Measurements from ENCODE around the gene NDC80. TPM values are rescaled to one million over a fixed set of nuclear protein-coding genes. Genes with fewer than 3 reads are reported as not detected.
A peak's percentile ranks its signal among the peaks of the same experiment; 100 is the strongest.

Gene NDC80
- total and polyA plus RNA-seq, 9 of the 15 experiments (the other 6 are each of a cell fraction or from before 2014, with no cell fraction given): 65.2 to 97.9 (median 83.3) TPM

GRCh38 chr18:2655178-2655953 lies 84.0 kb downstream of the NDC80 start, which contains the start of gene SMCHD1 (continued):
- TF ChIP-seq ZNF584 (CRISPR knock-in tag; IDR thresholded peaks at IDR 0.05; ENCODE audit: low read depth) (peak; percentile 69; the same call in 1 of the 2 replicates), CBFA2T3 (IDR thresholded peaks at IDR 0.05) (no peak), ILF3 (IDR thresholded peaks at IDR 0.05; ENCODE audit: borderline replicate concordance) (peak; percentile 82; the same call in 1 of the 2 replicates), OTX1 (CRISPR knock-in tag; IDR thresholded peaks at IDR 0.05) (no peak), TAF15 (IDR thresholded peaks at IDR 0.05; ENCODE audit: low read depth, low read length) (no peak), ESRRB (CRISPR knock-in tag; IDR thresholded peaks at IDR 0.05; ENCODE audit: borderline replicate concordance) (no peak), SAP30 (IDR thresholded peaks at IDR 0.05; ENCODE audit: borderline replicate concordance, insufficient read depth, low read depth, low read length, poor library complexity, severe bottlenecking) (peak; percentile 80), HDAC6 (IDR thresholded peaks at IDR 0.05; ENCODE audit: low read depth, low read length) (no peak), SRSF7 (optimal IDR thresholded peaks at IDR 0.05; ENCODE audit: low read depth, low read length) (no peak), E2F5 (CRISPR knock-in tag; IDR thresholded peaks at IDR 0.05) (peak; percentile 93; the same call in 1 of the 2 replicates), E2F8 (IDR thresholded peaks at IDR 0.05; ENCODE audit: low read depth, partially characterized antibody) (peak; percentile 72), KAT2B (IDR thresholded peaks at IDR 0.05; ENCODE audit: low read depth, low read length) (no peak), POLR2G (IDR thresholded peaks at IDR 0.05; ENCODE audit: low read depth, low read length) (peak; percentile 97), ZKSCAN1 (IDR thresholded peaks at IDR 0.05; ENCODE audit: low read depth, low read length) (peak; percentile 65; the same call in 1 of the 2 replicates), ZNF655 (CRISPR knock-in tag; IDR thresholded peaks at IDR 0.05) (no peak), SMAD2 (IDR thresholded peaks at IDR 0.05; ENCODE audit: low read depth, low read length) (no peak), ZNF449 (CRISPR knock-in tag; IDR thresholded peaks at IDR 0.05) (no peak), SMAD3 (CRISPR knock-in tag; conservative IDR thresholded peaks at IDR 0.05) (no peak), CBFA2T2 (conservative IDR thresholded peaks at IDR 0.05) (no peak), MXI1 (IDR thresholded peaks at IDR 0.05; ENCODE audit: low read depth, low read length) (no peak), MTA2 (IDR thresholded peaks at IDR 0.05; ENCODE audit: low read depth) (no peak), CBX2 (IDR thresholded peaks at IDR 0.05; ENCODE audit: insufficient read depth, low read length, poor library complexity, severe bottlenecking) (no peak)

Data from K562 (cell line).